K562 (cell line): ENCODE measurements around the gene DCAKD. TPM values are rescaled to one million over a fixed set of nuclear protein-coding genes. Genes with fewer than 3 reads are reported as not detected.

Experiments used
- BACH1 ChIP-seq: fragments of 200-800 bp; sonication (Bioruptor generic); IDR thresholded peaks from 2 replicates; pipeline ENCODE4 v1.6.1; 2016; ENCODE audit warnings: missing genetic modification characterization, missing compliant biosample characterization
- BRCA1 ChIP-seq, 2 experiments: fragments of 450-650 bp in 1 of 2; sonication (generic) in 1 of 2; formaldehyde crosslinking in 1 of 2; IDR thresholded peaks; 2 replicates each; pipeline versions ENCODE4 v1.5.0 to v1.6.1; 2017 to 2020; ENCODE audit warnings: mild to moderate bottlenecking in 1 of 2, missing genetic modification reagents in 1 of 2
- CBX3 ChIP-seq, 2 experiments: IDR thresholded peaks; 1 replicate in 1 of 2; 2 replicates in 1 of 2; pipeline ENCODE4 v1.6.1; 2012; ENCODE audit warnings: inconsistent platforms in 2 of 2, low read length in 2 of 2, borderline replicate concordance in 1 of 2, control low read depth in 1 of 2
- DIDO1 ChIP-seq: fragments of 450-650 bp; IDR thresholded peaks from 2 replicates; pipeline ENCODE4 v1.6.1; 2016; ENCODE audit warnings: low read depth, missing biosample characterization, missing genetic modification characterization
- EWSR1 ChIP-seq: fragments of 450-650 bp; IDR thresholded peaks from 2 replicates; pipeline ENCODE4 v1.6.1; 2018; ENCODE audit warnings: borderline replicate concordance, mild to moderate bottlenecking, low read depth, moderate library complexity; ENCODE audit not compliant: partially characterized antibody
- FOXJ2 ChIP-seq: fragments of 200-800 bp; sonication (Bioruptor generic); IDR thresholded peaks from 2 replicates; pipeline ENCODE4 v1.6.1; 2016; ENCODE audit warnings: missing genetic modification characterization, missing compliant biosample characterization
- HDGF ChIP-seq: fragments of 450-650 bp; IDR thresholded peaks from 2 replicates; pipeline ENCODE4 v1.6.1; 2016
- HLTF ChIP-seq: fragments of 450-650 bp; IDR thresholded peaks from 2 replicates; pipeline ENCODE4 v1.6.1; 2016
- HNRNPLL ChIP-seq: fragments of 200-400 bp; formaldehyde crosslinking; IDR thresholded peaks from 2 replicates; pipeline ENCODE4 v1.6.1; 2017; ENCODE audit warnings: low read length, low read depth, mild to moderate bottlenecking; ENCODE audit not compliant: poor library complexity, severe bottlenecking
- MTA3 ChIP-seq: fragments of 450-650 bp; formaldehyde crosslinking; IDR thresholded peaks from 2 replicates; pipeline ENCODE4 v1.6.1; 2017; ENCODE audit warnings: mild to moderate bottlenecking, borderline replicate concordance
- MYBL2 ChIP-seq, 2 experiments: fragments of 450-650 bp in 1 of 2; sonication (generic) in 1 of 2; formaldehyde crosslinking in 1 of 2; IDR thresholded peaks; 2 replicates each; pipeline versions ENCODE4 v1.6.1 to v1.8.1; 2017 to 2022; ENCODE audit warnings: borderline replicate concordance in 1 of 2, inconsistent platforms in 1 of 2, low read depth in 1 of 2, mild to moderate bottlenecking in 1 of 2, missing genetic modification reagents in 1 of 2, moderate library complexity in 1 of 2
- NR2F6 ChIP-seq: fragments of 450-650 bp; formaldehyde crosslinking; IDR thresholded peaks from 2 replicates; pipeline ENCODE4 v1.4.0; 2020; ENCODE audit warnings: mild to moderate bottlenecking
- NUFIP1 ChIP-seq: fragments of 450-650 bp; IDR thresholded peaks from 2 replicates; pipeline ENCODE4 v1.6.1; 2018; ENCODE audit not compliant: partially characterized antibody
- SMAD4 ChIP-seq: fragments of 250-450 bp; sonication (Bioruptor Pico); conservative IDR thresholded peaks from 2 replicates; pipeline ENCODE4 v1.8.0; 2021; ENCODE audit warnings: inconsistent platforms, mild to moderate bottlenecking, moderate library complexity
- ZKSCAN1 ChIP-seq: fragments of 150-350 bp; IDR thresholded peaks from 2 replicates; pipeline ENCODE4 v1.6.1; 2016; ENCODE audit warnings: low read depth, low read length
- ZNF124 ChIP-seq: sonication (generic); formaldehyde crosslinking; IDR thresholded peaks from 2 replicates; pipeline ENCODE4 v1.8.1; 2022; ENCODE audit warnings: missing genetic modification reagents
- ZNF431 ChIP-seq: sonication (generic); formaldehyde crosslinking; IDR thresholded peaks from 2 replicates; pipeline ENCODE4 v1.8.0; 2022; ENCODE audit warnings: mild to moderate bottlenecking, missing genetic modification reagents
- ZNF778 ChIP-seq: fragments of 450-650 bp; formaldehyde crosslinking; IDR thresholded peaks from 2 replicates; pipeline ENCODE4 v1.4.0; 2020; ENCODE audit warnings: mild to moderate bottlenecking, moderate library complexity
- ZNF785 ChIP-seq: fragments of 250-450 bp; sonication (Bioruptor Pico); IDR thresholded peaks from 2 replicates; pipeline ENCODE4 v1.4.0; 2020; ENCODE audit warnings: mild to moderate bottlenecking
- polyA plus RNA-seq, 8 experiments: library from polyadenylated mRNA; depleted of rRNA in 4 of 8; stranded (reverse) in 5 of 8; unstranded in 3 of 8; fragments of >200 nt; fragmentation: Nextera tagmentation in 2 of 8; fragmentation: Illumina TruSeq in 1 of 8; extraction: Ambion mirVana in 2 of 8; extraction: Trizol in 1 of 8; gene quantifications; 2 replicates each; pipeline versions ENCODE4 v1.2.1 to v1.2.3, GENCODE V29; 2011 to 2014; ENCODE audit warnings: inconsistent platforms in 1 of 8, missing spikeins in 1 of 8
- total RNA-seq, 7 experiments: library from RNA; depleted of rRNA in 6 of 7; stranded (reverse); fragments of >200 nt in 6 of 7; fragmentation: Illumina TruSeq in 2 of 7; extraction: Trizol in 2 of 7; gene quantifications; 2 replicates each; pipeline versions ENCODE4 v1.2.1 to v1.2.3, GENCODE V29; 2011 to 2021; ENCODE audit warnings: low replicate concordance in 1 of 7
- TF ChIP-seq, protein P1 (sequence below): fragments of 450-650 bp; IDR thresholded peaks from 2 replicates; pipeline ENCODE4 v1.6.1; 2017; ENCODE audit warnings: antibody characterized with exemption
- TF ChIP-seq, protein P2 (sequence below): sonication (generic); formaldehyde crosslinking; IDR thresholded peaks from 2 replicates; pipeline ENCODE4 v1.5.0; 2020; ENCODE audit warnings: missing genetic modification reagents
- TF ChIP-seq, protein P3 (sequence below): fragments of 450-650 bp; conservative IDR thresholded peaks from 2 replicates; pipeline ENCODE4 v1.6.1; 2016; ENCODE audit warnings: missing genetic modification characterization, low read depth, mild to moderate bottlenecking, missing compliant biosample characterization, moderate library complexity
- TF ChIP-seq, protein P4 (sequence below): fragments of 450-650 bp; formaldehyde crosslinking; IDR thresholded peaks from 2 replicates; pipeline ENCODE4 v1.4.0; 2020; ENCODE audit warnings: mild to moderate bottlenecking, moderate library complexity
- TF ChIP-seq, protein P5 (sequence below): fragments of 250-450 bp; sonication (Bioruptor Pico); IDR thresholded peaks from 2 replicates; pipeline ENCODE4 v1.9.0; 2021; ENCODE audit warnings: mild to moderate bottlenecking

Gene DCAKD
- total and polyA plus RNA-seq, 9 of the 15 experiments (the other 6 are each of a cell fraction or from before 2014, with no cell fraction given), result 7.9 to 35.5 (median 21.4) TPM

DNA sequence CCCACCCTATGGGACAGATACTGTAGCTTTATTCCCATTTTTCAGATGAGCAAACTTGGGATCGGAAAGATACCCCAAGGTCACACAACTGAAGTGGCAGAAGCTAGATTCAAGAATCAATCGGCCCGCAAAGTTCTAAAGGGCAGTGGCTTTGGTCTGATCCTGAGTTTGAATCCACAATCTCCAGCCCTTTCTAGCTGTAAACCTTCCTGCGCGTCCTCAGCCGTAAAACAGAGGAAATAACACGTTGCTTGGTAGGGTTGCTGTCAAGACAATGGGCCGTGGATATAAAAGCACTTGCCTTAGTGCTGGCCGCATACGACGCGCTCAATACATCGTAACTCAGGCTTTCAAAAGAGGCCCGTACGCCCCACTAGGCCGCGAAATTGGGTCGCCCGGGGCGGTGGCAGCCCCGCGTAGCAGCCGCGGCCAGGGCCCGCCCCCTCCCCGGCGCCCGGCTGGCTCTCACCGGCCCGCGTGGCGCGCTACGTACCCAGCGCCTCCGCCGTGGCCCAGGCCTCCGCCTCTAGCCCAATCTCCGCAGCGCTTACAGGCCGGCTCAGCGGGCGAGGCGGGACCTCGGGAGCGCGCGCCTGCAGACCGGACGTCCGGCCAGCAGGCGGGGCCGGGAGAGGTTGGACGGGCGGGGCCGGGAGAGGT, at the start of gene DCAKD (continued):
- TF ChIP-seq, protein P1, sequence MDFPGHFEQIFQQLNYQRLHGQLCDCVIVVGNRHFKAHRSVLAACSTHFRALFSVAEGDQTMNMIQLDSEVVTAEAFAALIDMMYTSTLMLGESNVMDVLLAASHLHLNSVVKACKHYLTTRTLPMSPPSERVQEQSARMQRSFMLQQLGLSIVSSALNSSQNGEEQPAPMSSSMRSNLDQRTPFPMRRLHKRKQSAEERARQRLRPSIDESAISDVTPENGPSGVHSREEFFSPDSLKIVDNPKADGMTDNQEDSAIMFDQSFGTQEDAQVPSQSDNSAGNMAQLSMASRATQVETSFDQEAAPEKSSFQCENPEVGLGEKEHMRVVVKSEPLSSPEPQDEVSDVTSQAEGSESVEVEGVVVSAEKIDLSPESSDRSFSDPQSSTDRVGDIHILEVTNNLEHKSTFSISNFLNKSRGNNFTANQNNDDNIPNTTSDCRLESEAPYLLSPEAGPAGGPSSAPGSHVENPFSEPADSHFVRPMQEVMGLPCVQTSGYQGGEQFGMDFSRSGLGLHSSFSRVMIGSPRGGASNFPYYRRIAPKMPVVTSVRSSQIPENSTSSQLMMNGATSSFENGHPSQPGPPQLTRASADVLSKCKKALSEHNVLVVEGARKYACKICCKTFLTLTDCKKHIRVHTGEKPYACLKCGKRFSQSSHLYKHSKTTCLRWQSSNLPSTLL, result no peak
- TF ChIP-seq, protein P2, sequence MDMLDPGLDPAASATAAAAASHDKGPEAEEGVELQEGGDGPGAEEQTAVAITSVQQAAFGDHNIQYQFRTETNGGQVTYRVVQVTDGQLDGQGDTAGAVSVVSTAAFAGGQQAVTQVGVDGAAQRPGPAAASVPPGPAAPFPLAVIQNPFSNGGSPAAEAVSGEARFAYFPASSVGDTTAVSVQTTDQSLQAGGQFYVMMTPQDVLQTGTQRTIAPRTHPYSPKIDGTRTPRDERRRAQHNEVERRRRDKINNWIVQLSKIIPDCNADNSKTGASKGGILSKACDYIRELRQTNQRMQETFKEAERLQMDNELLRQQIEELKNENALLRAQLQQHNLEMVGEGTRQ (CRISPR knock-in tag), result no peak
- TF ChIP-seq HNRNPLL (peak; percentile 95), EWSR1 (no peak), FOXJ2 (tag) (no peak), SMAD4 (CRISPR knock-in tag) (peak; percentile 79), BACH1 (tag) (no peak), MYBL2 (IDR thresholded peaks at IDR 0.05; ENCODE audit: low read depth) (no peak), MYBL2 (CRISPR knock-in tag; IDR thresholded peaks at IDR 0.05; ENCODE audit: borderline replicate concordance) (no peak), HDGF (no peak), ZNF124 (CRISPR knock-in tag) (no peak), BRCA1 (IDR thresholded peaks at IDR 0.05) (no peak), BRCA1 (CRISPR knock-in tag; IDR thresholded peaks at IDR 0.05) (no peak), DIDO1 (no peak), NR2F6 (no peak), HLTF (no peak), ZKSCAN1 (no peak), NUFIP1 (no peak), MTA3 (peak; percentile 74; the same call in 1 of the 2 replicates), ZNF785 (no peak), CBX3 (IDR thresholded peaks at IDR 0.05; ENCODE audit: borderline replicate concordance in 1 of 2, low read length in 2 of 2) (0 out of 3 replicates have a peak, but pooled peaks of 1 of the 2 experiments have one; percentile 12), ZNF431 (no peak), ZNF778 (no peak)
- TF ChIP-seq, protein P3, sequence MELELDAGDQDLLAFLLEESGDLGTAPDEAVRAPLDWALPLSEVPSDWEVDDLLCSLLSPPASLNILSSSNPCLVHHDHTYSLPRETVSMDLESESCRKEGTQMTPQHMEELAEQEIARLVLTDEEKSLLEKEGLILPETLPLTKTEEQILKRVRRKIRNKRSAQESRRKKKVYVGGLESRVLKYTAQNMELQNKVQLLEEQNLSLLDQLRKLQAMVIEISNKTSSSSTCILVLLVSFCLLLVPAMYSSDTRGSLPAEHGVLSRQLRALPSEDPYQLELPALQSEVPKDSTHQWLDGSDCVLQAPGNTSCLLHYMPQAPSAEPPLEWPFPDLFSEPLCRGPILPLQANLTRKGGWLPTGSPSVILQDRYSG (tag), result no peak
- TF ChIP-seq, protein P4, sequence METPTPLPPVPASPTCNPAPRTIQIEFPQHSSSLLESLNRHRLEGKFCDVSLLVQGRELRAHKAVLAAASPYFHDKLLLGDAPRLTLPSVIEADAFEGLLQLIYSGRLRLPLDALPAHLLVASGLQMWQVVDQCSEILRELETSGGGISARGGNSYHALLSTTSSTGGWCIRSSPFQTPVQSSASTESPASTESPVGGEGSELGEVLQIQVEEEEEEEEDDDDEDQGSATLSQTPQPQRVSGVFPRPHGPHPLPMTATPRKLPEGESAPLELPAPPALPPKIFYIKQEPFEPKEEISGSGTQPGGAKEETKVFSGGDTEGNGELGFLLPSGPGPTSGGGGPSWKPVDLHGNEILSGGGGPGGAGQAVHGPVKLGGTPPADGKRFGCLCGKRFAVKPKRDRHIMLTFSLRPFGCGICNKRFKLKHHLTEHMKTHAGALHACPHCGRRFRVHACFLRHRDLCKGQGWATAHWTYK, result peak; percentile 38; the same call in 1 of the 2 replicates
- TF ChIP-seq, protein P5, sequence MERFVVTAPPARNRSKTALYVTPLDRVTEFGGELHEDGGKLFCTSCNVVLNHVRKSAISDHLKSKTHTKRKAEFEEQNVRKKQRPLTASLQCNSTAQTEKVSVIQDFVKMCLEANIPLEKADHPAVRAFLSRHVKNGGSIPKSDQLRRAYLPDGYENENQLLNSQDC, result no peak
